SK-N-SH (cell line): ENCODE results near the gene SCYGR3.

Experiments used
- CTCF ChIP-seq: fragments of 200-600 bp; sonication (generic); IDR thresholded peaks from 2 replicates; pipeline ENCODE4 v1.6.1; 2017; ENCODE audit warnings: antibody characterized with exemption, mild to moderate bottlenecking, moderate library complexity
- EP300 ChIP-seq, 2 experiments: IDR thresholded peaks; 2 replicates each; pipeline versions ENCODE4 v1.4.0 to v1.6.1; 2012; ENCODE audit warnings: borderline replicate concordance in 1 of 2, low read depth in 1 of 2, low read length in 1 of 2
- FOXM1 ChIP-seq: IDR thresholded peaks from 2 replicates; pipeline ENCODE4 v1.4.0; 2012; ENCODE audit warnings: low read depth, mild to moderate bottlenecking
- GABPA ChIP-seq: IDR thresholded peaks from 2 replicates; pipeline ENCODE4 v1.4.0; 2012; ENCODE audit warnings: low read depth, mild to moderate bottlenecking
- JUND ChIP-seq: IDR thresholded peaks from 2 replicates; pipeline ENCODE4 v1.4.0; 2012
- POLR2AphosphoS5 ChIP-seq: IDR thresholded peaks from 2 replicates; pipeline ENCODE4 v1.6.1; 2012; ENCODE audit warnings: low read depth, low read length
- REST ChIP-seq: IDR thresholded peaks from 2 replicates; pipeline ENCODE4 v1.6.1; 2012; ENCODE audit warnings: mild to moderate bottlenecking, low read depth, low read length, moderate library complexity
- RXRA ChIP-seq: IDR thresholded peaks from 2 replicates; pipeline ENCODE4 v1.4.0; 2012; ENCODE audit warnings: low read depth, mild to moderate bottlenecking, borderline replicate concordance
- SIN3A ChIP-seq: IDR thresholded peaks from 2 replicates; pipeline ENCODE4 v1.6.1; 2012; ENCODE audit warnings: low read depth, mild to moderate bottlenecking, low read length, moderate library complexity, borderline replicate concordance
- TAF1 ChIP-seq: IDR thresholded peaks from 2 replicates; pipeline ENCODE4 v1.6.1; 2012; ENCODE audit warnings: low read depth, mild to moderate bottlenecking, low read length, moderate library complexity, borderline replicate concordance
- USF2 ChIP-seq: fragments of 150-350 bp; IDR thresholded peaks from 2 replicates; pipeline ENCODE4 v1.6.1; 2017; ENCODE audit warnings: antibody characterized with exemption, low read length, low read depth, borderline replicate concordance

- TF ChIP-seq POLR2AphosphoS5 (no peak), GABPA (no peak), CTCF (no peak), EP300 (IDR thresholded peaks at IDR 0.05; ENCODE audit: borderline replicate concordance in 1 of 2, low read depth in 1 of 2, low read length in 1 of 2) (no peak), RXRA (no peak), JUND (no peak), USF2 (no peak), REST (no peak), TAF1 (no peak), FOXM1 (no peak), SIN3A (no peak)
Measured at GRCh38 chr2:227632827-227633226, 18.2 kb upstream of the SCYGR3 start.
